HCT116 (cell line): ENCODE measurements around the gene MICAL3. TPM values are rescaled to one million over a fixed set of nuclear protein-coding genes. Genes with fewer than 3 reads are reported as not detected.

Experiments
- ATAC-seq: fragments of 200-7000 bp; cut with Tn5 transposase; 2 replicates; pipeline ENCODE4 v1.9.1; 2020; ENCODE audit warnings: mild to moderate bottlenecking, moderate library complexity
- BruUV-seq: library from RNA; stranded (reverse); fragments of 400-500 nt; replicated peaks from 2 replicates; lab custom pipeline; 2021; lab: Mats Ljungman, UMichigan
- CTCF ChIA-PET: fragments of 300-600 bp; sonication (Branson Sonifier 250); formaldehyde crosslinking; loops from one replicate; lab custom pipeline; 2021; ENCODE audit warnings: antibody characterized with exemption; lab: Charles Lee
- POLR2A ChIA-PET: fragments of 300-600, 350-600 bp; sonication (Branson Sonifier 250); formaldehyde crosslinking; loops from one replicate; lab custom pipeline; 2021; ENCODE audit warnings: antibody characterized with exemption; lab: Charles Lee
- RAD21 ChIA-PET, 2 experiments: fragments of 300-600 bp; sonication (Branson Sonifier 250); formaldehyde crosslinking; loops; one replicate each; lab custom pipeline; 2023; ENCODE audit warnings: low total read pairs in 2 of 2; ENCODE audit not compliant: uncharacterized antibody in 2 of 2, unreplicated experiment in 2 of 2, low non-redundant PET in 1 of 2; lab: Charles Lee
- DNase-seq: peaks from one replicate; pipeline ENCODE4 v3.0.0-alpha.2; 2010; ENCODE audit warnings: low read depth, low spot score
- H2AFZ ChIP-seq: fragments of 200-600 bp; shearing (Covaris generic), sonication (generic); 2 replicates; pipeline ENCODE4 v1.6.1; 2017; ENCODE audit warnings: low read depth, mixed run types, mixed read lengths, antibody characterized with exemption, low read length; ENCODE audit not compliant: poor library complexity, severe bottlenecking
- H3K27ac ChIP-seq: 2 replicates; pipeline ENCODE4 v1.5.1; 2012; ENCODE audit warnings: low read depth, low read length
- H3K27me3 ChIP-seq: fragments of 200-600 bp; sonication (generic); 2 replicates; pipeline ENCODE4 v1.6.1; 2016; ENCODE audit warnings: mixed run types, low read length, mixed read lengths; ENCODE audit not compliant: insufficient read depth
- H3K36me3 ChIP-seq, 2 experiments: fragments of 200-500 bp in 1 of 2; fragments of 200-600 bp in 1 of 2; sonication (Bioruptor generic) in 1 of 2; sonication (generic) in 1 of 2; 2 replicates each; pipeline versions ENCODE4 v1.5.1 to v1.6.1; 2014 to 2016; ENCODE audit warnings: low read length in 2 of 2, inconsistent platforms in 1 of 2, mixed read lengths in 1 of 2, mixed run types in 1 of 2; ENCODE audit not compliant: insufficient read depth in 2 of 2, control insufficient read depth in 1 of 2
- H3K4me1 ChIP-seq, 2 experiments: fragments of 200-600 bp in 1 of 2; sonication (generic) in 1 of 2; 2 replicates each; pipeline versions ENCODE4 v1.5.1 to v1.6.1; 2012 to 2017; ENCODE audit warnings: low read length in 2 of 2, inconsistent platforms in 1 of 2, mild to moderate bottlenecking in 1 of 2, mixed read lengths in 1 of 2, mixed run types in 1 of 2, moderate library complexity in 1 of 2; ENCODE audit not compliant: insufficient read depth in 2 of 2, control insufficient read depth in 1 of 2
- H3K4me2 ChIP-seq: fragments of 200-600 bp; sonication (generic); 2 replicates; pipeline ENCODE4 v1.6.1; 2017; ENCODE audit warnings: mixed run types, low read length, mixed read lengths
- H3K4me3 ChIP-seq, 2 experiments: fragments of 200-600 bp in 1 of 2; sonication (generic) in 1 of 2; replicated peaks in 1 of 2; 2 replicates each; pipeline ENCODE4 v1.5.1; 2011 to 2016; ENCODE audit warnings: low read length in 2 of 2, control low read depth in 1 of 2, low read depth in 1 of 2, mild to moderate bottlenecking in 1 of 2, mixed read lengths in 1 of 2, mixed run types in 1 of 2
- H3K79me2 ChIP-seq: fragments of 200-600 bp; sonication (generic); 2 replicates; pipeline ENCODE4 v1.6.1; 2017; ENCODE audit warnings: mild to moderate bottlenecking, mixed run types, low read length, moderate library complexity, mixed read lengths; ENCODE audit not compliant: insufficient read depth
- H3K9ac ChIP-seq: fragments of 200-600 bp; sonication (generic); 2 replicates; pipeline ENCODE4 v1.6.1; 2016; ENCODE audit warnings: low read length, mixed read lengths
- H3K9me2 ChIP-seq: fragments of 200-600 bp; sonication (generic), shearing (Covaris generic); 2 replicates; pipeline ENCODE4 v1.6.1; 2017; ENCODE audit warnings: mixed run types, mild to moderate bottlenecking, moderate library complexity; ENCODE audit not compliant: insufficient read depth
- H3K9me3 ChIP-seq, 2 experiments: fragments of 200-500 bp in 1 of 2; fragments of 200-600 bp in 1 of 2; sonication (Bioruptor generic) in 1 of 2; sonication (generic) in 1 of 2; 2 replicates each; pipeline ENCODE4 v1.6.1; 2014 to 2017; ENCODE audit warnings: low read length in 2 of 2, mixed read lengths in 2 of 2, inconsistent platforms in 1 of 2, low read depth in 1 of 2, mild to moderate bottlenecking in 1 of 2, mixed run types in 1 of 2, moderate library complexity in 1 of 2; ENCODE audit not compliant: control insufficient read depth in 1 of 2, insufficient read depth in 1 of 2
- H4K20me1 ChIP-seq: fragments of 200-600 bp; sonication (generic), shearing (Covaris generic); 2 replicates; pipeline ENCODE4 v1.6.1; 2017; ENCODE audit warnings: mixed run types, mild to moderate bottlenecking, moderate library complexity; ENCODE audit not compliant: insufficient read depth
- ATF3 ChIP-seq: IDR thresholded peaks from 2 replicates; pipeline ENCODE4 v1.6.1; 2012
- CBX3 ChIP-seq: IDR thresholded peaks from 2 replicates; pipeline ENCODE4 v1.6.1; 2012; ENCODE audit warnings: low read depth
- CEBPB ChIP-seq: IDR thresholded peaks from 2 replicates; pipeline ENCODE4 v1.6.1; 2012; ENCODE audit warnings: low read depth
- CTCF ChIP-seq, 3 experiments: fragments of 200-600 bp in 1 of 3; sonication (generic) in 1 of 3; IDR thresholded peaks in 2 of 3; conservative IDR thresholded peaks in 1 of 3; 2 replicates each; pipeline ENCODE4 v1.5.1; 2012 to 2017; ENCODE audit warnings: low read depth in 2 of 3, low read length in 2 of 3, antibody characterized with exemption in 1 of 3, borderline replicate concordance in 1 of 3, control low read depth in 1 of 3, mild to moderate bottlenecking in 1 of 3, mixed read lengths in 1 of 3, mixed run types in 1 of 3, moderate library complexity in 1 of 3; ENCODE audit not compliant: insufficient read depth in 1 of 3
- ELF1 ChIP-seq: IDR thresholded peaks from 2 replicates; pipeline ENCODE4 v1.6.1; 2012; ENCODE audit warnings: low read depth, borderline replicate concordance
- EZH2 ChIP-seq: fragments of 200-600 bp; sonication (generic); IDR thresholded peaks from 2 replicates; pipeline ENCODE4 v1.6.1; 2017; ENCODE audit warnings: antibody characterized with exemption, mixed run types
- EZH2phosphoT487 ChIP-seq: fragments of 200-600 bp; IDR thresholded peaks from 2 replicates; pipeline ENCODE4 v1.6.1; 2018; ENCODE audit warnings: antibody characterized with exemption, borderline replicate concordance
- FOSL1 ChIP-seq: IDR thresholded peaks from 2 replicates; pipeline ENCODE4 v1.6.1; 2012; ENCODE audit warnings: low read depth
- JUND ChIP-seq: IDR thresholded peaks from 2 replicates; pipeline ENCODE4 v1.6.1; 2012
- POLR2AphosphoS5 ChIP-seq: IDR thresholded peaks from 2 replicates; pipeline ENCODE4 v1.6.1; 2011; ENCODE audit warnings: mild to moderate bottlenecking, low read depth, low read length, moderate library complexity
- RAD21 ChIP-seq: IDR thresholded peaks from 2 replicates; pipeline ENCODE4 v1.6.1; 2012; ENCODE audit warnings: low read depth, mild to moderate bottlenecking
- TCF7L2 ChIP-seq: IDR thresholded peaks from 2 replicates; pipeline ENCODE4 v1.7.0; 2011; ENCODE audit warnings: borderline replicate concordance, inconsistent platforms; ENCODE audit not compliant: insufficient read depth, insufficient read length; ENCODE audit errors: extremely low read depth
- YY1 ChIP-seq: IDR thresholded peaks from 2 replicates; pipeline ENCODE4 v1.6.1; 2011; ENCODE audit warnings: low read length, low read depth, moderate library complexity, mild to moderate bottlenecking; ENCODE audit not compliant: insufficient replicate concordance; ENCODE audit errors: extremely low read depth
- ZFX ChIP-seq: fragments of 450-650 bp; IDR thresholded peaks from 2 replicates; pipeline ENCODE4 v1.6.1; 2017
- intact Hi-C: fragments of 100-400 bp; cut with micrococcal nuclease; formaldehyde crosslinking; loops from 2 replicates; pipeline ENCODE4 v1.10.0; 2022
- total RNA-seq: library from RNA; stranded (reverse); gene quantifications from one replicate; pipeline ENCODE4 v1.2.1, GENCODE V29; 2021; ENCODE audit not compliant: unreplicated experiment

The MICAL3 gene
- total RNA-seq, 1 experiment from 2014 or later = 30.8 TPM

- POLR2A ChIA-PET = no interaction called here
- H3K27ac ChIP-seq = no peak overlapping the region
- BruUV-seq = no TSS peak
- H3K79me2 ChIP-seq = no peaks in the 10 kb centered on the region
- no peaks in the 10 kb centered on the region for H3K4me1 ChIP-seq
- H3K9me2 ChIP-seq = no peaks in the 10 kb centered on the region
- H3K27me3 ChIP-seq = no peaks in the 10 kb centered on the region; the same call in 1 of the 2 replicates
- H3K9ac ChIP-seq = no peak overlapping the region
- intact Hi-C loops = no loop called here
- no peaks in the 10 kb centered on the region for H3K36me3 ChIP-seq
- CTCF ChIA-PET = no interaction called here
- ATAC-seq = no peak
- H3K4me2 ChIP-seq = no peak overlapping the region
- H3K4me3 ChIP-seq = no peak overlapping the region
- H4K20me1 ChIP-seq = no peaks in the 10 kb centered on the region
- RAD21 ChIA-PET = no interaction called here
- no peak overlapping the region for H2AFZ ChIP-seq
- no peaks in the 10 kb centered on the region for H3K9me3 ChIP-seq
- TF ChIP-seq ELF1 = no peak
- no peak for TF ChIP-seq EZH2phosphoT487
- TF ChIP-seq CBX3 = no peak
- no peak for TF ChIP-seq EZH2
- no peak for TF ChIP-seq TCF7L2
- TF ChIP-seq JUND = no peak
- TF ChIP-seq ATF3 = no peak
- no peak for TF ChIP-seq CTCF (IDR thresholded peaks at IDR 0.05 in 2 of 3, conservative IDR thresholded peaks at IDR 0.05 in 1 of 3; ENCODE audit: borderline replicate concordance in 1 of 3, insufficient read depth in 1 of 3, low read depth in 2 of 3, low read length in 2 of 3)
- no peak for TF ChIP-seq RAD21
- no peak for TF ChIP-seq FOSL1
- TF ChIP-seq CEBPB = no peak
- TF ChIP-seq POLR2AphosphoS5 = no peak
- no peak for TF ChIP-seq YY1
- no peak for TF ChIP-seq ZFX
- no peak for DNase-seq
Measured at GRCh38 chr22:18070041-18070440, 45.7 kb upstream of the MICAL3 start.
